HG02642 (cell line): ENCODE results near the gene PPFIBP2.

Experiments used
- ATAC-seq: cut with Tn5 transposase; IDR thresholded peaks from one replicate; pipeline ENCODE4 v1.9.1; 2021; ENCODE audit warnings: mild to moderate bottlenecking; ENCODE audit not compliant: unreplicated experiment, poor library complexity

The PPFIBP2 gene

GRCh38 chr11:7593481-7593880, 79.7 kb downstream of the PPFIBP2 start:
- no peak for ATAC-seq

- ATAC-seq: no peak
Measured at GRCh38 chr11:7595016-7595866, 81.4 kb downstream of the PPFIBP2 start.

- no peak for ATAC-seq
Measured at GRCh38 chr11:7595951-7596350, 82.2 kb downstream of the PPFIBP2 start.

- ATAC-seq: no peak
Measured at GRCh38 chr11:7596975-7597391, 83.2 kb downstream of the PPFIBP2 start.

GRCh38 chr11:7597620-7598019, 83.8 kb downstream of the PPFIBP2 start:
- no peak for ATAC-seq

- no peak for ATAC-seq
Measured at GRCh38 chr11:7599209-7599608, 85.4 kb downstream of the PPFIBP2 start.

- ATAC-seq: no peak
Measured at GRCh38 chr11:7600205-7600775, 86.5 kb downstream of the PPFIBP2 start.

- no peak for ATAC-seq
Measured at GRCh38 chr11:7603031-7603781, 89.4 kb downstream of the PPFIBP2 start.

- no peak for ATAC-seq
Measured at GRCh38 chr11:7604331-7604955, 90.6 kb downstream of the PPFIBP2 start.

- ATAC-seq: no peak
Measured at GRCh38 chr11:7605186-7605943, 91.6 kb downstream of the PPFIBP2 start.

- ATAC-seq: no peak
Measured at GRCh38 chr11:7606496-7606895, 92.7 kb downstream of the PPFIBP2 start.

GRCh38 chr11:7609015-7609414, 95.2 kb downstream of the PPFIBP2 start:
- ATAC-seq: no peak

- no peak for ATAC-seq
Measured at GRCh38 chr11:7609521-7609920, 95.7 kb downstream of the PPFIBP2 start.

GRCh38 chr11:7610393-7610792, 96.6 kb downstream of the PPFIBP2 start:
- no peak for ATAC-seq

- ATAC-seq: no peak
Measured at GRCh38 chr11:7611411-7611810, 97.6 kb downstream of the PPFIBP2 start.

- ATAC-seq: no peak
Measured at GRCh38 chr11:7612056-7612660, 98.4 kb downstream of the PPFIBP2 start.

- ATAC-seq: no peak
Measured at GRCh38 chr11:7612661-7613393, 99.0 kb downstream of the PPFIBP2 start.

GRCh38 chr11:7613394-7613720, 99.6 kb downstream of the PPFIBP2 start:
- ATAC-seq: no peak

- ATAC-seq: no peak
Measured at GRCh38 chr11:7614656-7615055, 100.9 kb downstream of the PPFIBP2 start.
